Measurements from ENCODE around the gene CAPN6.

Gene CAPN6

GRCh38 chrX:111270339-111270738 lies at the start of gene CAPN6:
Gene CAPN6, minus strand, starts transcription at chrX:111270483. Its CDS starts 6,547 bp downstream, at chrX:111263936.
- in situ Hi-C loops (cut with MboI; ENCODE audit: low sequenced_read_pairs): no loop called here

DNA sequence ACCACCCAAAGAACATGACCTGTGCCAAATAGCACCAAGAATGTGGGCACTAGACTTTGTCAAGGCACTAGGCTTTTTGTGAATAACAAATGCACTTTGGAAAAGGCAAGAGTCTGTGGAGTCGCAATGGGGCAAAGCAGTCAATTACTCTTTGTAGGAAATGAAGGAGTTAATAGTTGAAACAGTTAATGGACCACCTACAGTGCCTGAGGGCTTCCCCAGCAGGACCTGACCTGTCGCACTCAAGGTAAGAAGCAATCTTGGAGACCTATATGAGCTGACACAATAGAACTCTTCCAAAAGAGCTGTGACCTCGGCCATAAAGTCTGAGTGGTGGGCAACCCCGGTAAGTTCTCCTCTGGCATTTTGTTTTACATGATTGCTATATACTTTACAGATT lies 49.2 kb upstream of the CAPN6 start:
- in situ Hi-C loops (cut with MboI; ENCODE audit: low sequenced_read_pairs): no loop called here

- in situ Hi-C loops (cut with MboI; ENCODE audit: low sequenced_read_pairs): no loop called here
Observed at GRCh38 chrX:111318901-111319300, 48.6 kb upstream of the CAPN6 start.

- in situ Hi-C loops (cut with MboI; ENCODE audit: low sequenced_read_pairs): no loop called here
Observed at GRCh38 chrX:111309083-111309482, 38.8 kb upstream of the CAPN6 start.

DNA sequence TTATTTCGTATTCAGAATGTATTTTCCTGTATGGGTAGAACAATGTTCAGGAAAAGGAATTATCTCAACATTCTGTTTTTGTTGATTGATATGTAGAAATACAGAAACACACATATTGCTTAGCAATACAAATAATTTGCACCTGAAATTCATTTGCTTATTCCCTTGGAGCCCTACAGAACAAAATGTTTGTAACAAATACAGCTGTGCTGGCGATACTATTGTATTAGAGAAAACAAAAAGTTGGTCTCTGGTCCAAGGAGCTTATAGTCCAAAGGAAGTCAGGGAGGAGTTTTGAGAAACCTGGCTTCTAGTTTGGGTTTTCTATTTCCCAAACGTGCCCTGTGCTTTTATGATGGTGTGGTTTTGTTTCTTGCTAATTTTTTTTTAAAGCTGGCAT lies 37.8 kb upstream of the CAPN6 start:
- in situ Hi-C loops (cut with MboI; ENCODE audit: low sequenced_read_pairs): no loop called here

GRCh38 chrX:111302284-111302683 lies 32.0 kb upstream of the CAPN6 start:
- in situ Hi-C loops (cut with MboI; ENCODE audit: low sequenced_read_pairs): no loop called here

- in situ Hi-C loops (cut with MboI; ENCODE audit: low sequenced_read_pairs): no loop called here
Observed at GRCh38 chrX:111288841-111289240, 18.6 kb upstream of the CAPN6 start.

- in situ Hi-C loops (cut with MboI; ENCODE audit: low sequenced_read_pairs): no loop called here
Observed at GRCh38 chrX:111284631-111285293, 14.5 kb upstream of the CAPN6 start.

GRCh38 chrX:111283446-111283845 lies 13.2 kb upstream of the CAPN6 start:
- in situ Hi-C loops (cut with MboI; ENCODE audit: low sequenced_read_pairs): no loop called here

DNA sequence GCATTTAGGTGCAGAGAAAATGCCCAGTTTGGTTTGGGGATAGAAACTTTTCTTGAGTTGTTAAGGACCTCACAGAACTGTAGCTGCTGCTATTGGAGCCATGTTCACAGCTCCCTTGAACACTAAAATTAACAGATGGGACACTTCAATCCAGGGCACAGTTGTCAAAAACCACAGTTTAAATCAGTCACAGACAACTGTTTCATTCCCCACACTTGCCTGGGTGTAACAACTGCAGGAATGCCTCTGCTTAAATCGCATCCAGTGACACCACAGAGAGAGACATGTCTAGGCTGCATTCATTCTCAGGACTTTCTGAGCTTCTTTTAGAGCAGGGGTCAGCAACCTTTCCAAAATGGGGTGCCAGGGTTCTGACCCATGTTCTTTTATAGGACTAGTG lies 12.7 kb upstream of the CAPN6 start:
- in situ Hi-C loops (cut with MboI; ENCODE audit: low sequenced_read_pairs): no loop called here

- in situ Hi-C loops (cut with MboI; ENCODE audit: low sequenced_read_pairs): no loop called here
Observed at GRCh38 chrX:111282139-111282538, 11.9 kb upstream of the CAPN6 start.

DNA sequence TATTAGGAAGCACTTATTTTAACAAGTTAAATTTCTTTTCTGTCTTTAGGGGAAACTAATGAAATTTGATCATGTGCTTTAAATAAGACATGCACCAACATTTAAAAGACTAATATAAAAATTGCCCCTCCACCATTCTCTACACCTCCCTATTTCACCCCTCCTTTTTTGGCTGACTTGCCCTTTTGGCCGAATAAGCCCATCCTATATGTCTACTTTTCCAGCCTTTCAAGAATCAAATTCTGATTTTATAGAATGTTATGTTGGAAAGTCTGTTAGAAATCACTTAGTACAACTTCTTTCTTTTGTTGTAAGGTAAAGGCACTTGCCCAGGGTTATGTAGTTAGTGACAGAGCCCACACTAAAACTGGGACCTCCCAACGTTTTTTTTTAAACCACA lies 1.8 kb downstream of the CAPN6 start:
- in situ Hi-C loops (cut with MboI; ENCODE audit: low sequenced_read_pairs): no loop called here

GRCh38 chrX:111265486-111265885 lies 4.8 kb downstream of the CAPN6 start:
- in situ Hi-C loops (cut with MboI; ENCODE audit: low sequenced_read_pairs): no loop called here

DNA sequence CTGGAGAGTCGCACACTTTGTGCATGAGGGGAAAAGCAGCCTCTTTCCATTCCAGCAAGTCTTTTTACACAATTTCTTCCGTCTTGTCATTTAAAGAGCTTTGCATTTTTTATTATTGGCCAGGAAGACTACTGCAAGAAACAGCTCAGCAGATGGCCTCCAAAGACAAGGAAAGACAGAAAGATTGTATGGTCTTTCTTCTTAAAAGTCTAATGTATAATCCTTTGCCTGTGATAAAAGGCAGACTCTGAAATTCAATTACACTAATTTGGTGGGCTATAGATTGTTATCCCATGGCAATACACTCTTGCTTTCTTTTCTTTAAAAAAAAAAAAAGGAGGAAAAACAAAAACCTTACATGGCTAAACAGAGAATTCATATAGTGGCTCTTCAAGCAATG lies 5.9 kb downstream of the CAPN6 start:
- in situ Hi-C loops (cut with MboI; ENCODE audit: low sequenced_read_pairs): no loop called here

GRCh38 chrX:111262086-111262485 lies 8.2 kb downstream of the CAPN6 start:
- in situ Hi-C loops (cut with MboI; ENCODE audit: low sequenced_read_pairs): no loop called here

- in situ Hi-C loops (cut with MboI; ENCODE audit: low sequenced_read_pairs): no loop called here
Observed at GRCh38 chrX:111260451-111260850, 9.8 kb downstream of the CAPN6 start.

DNA sequence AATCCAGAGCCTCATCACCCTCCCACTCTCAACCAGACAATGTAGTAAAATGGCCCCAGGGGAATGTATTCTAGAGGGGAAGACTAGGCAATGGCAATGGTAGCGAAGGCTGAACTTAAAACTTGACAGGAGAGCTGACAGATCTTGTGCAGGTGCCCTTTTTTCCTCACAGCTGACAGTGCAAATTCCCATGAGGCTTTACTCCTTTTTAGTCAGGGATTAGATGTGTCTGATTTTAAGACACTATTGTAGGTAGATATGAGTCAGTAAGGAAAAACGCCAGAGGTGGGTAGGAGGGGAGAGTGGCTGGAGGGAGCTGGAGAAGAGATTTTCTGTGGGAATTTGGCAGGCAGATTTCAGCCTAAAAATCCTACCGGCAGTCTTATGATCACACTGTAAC lies 10.7 kb downstream of the CAPN6 start:
- in situ Hi-C loops (cut with MboI; ENCODE audit: low sequenced_read_pairs): no loop called here

DNA sequence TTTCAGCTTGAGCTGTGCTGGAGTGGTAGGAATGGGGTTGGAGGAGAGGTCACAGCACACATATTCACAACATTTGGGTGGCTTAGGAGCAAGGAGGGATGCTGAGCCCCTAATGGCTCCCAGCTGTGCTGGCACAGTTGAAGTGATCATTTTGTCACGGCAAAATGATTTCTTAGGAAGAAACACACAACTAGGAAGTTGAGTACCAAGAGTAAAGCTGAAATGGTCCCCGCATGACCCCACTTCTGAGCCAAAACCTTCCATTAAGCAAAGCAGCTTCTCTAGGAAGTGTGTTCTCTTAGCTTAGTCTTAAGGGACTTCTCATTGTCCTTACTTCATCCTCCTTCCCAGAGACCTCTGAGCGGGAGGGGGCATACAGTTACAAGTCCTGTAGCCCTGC lies 12.6 kb downstream of the CAPN6 start:
- in situ Hi-C loops (cut with MboI; ENCODE audit: low sequenced_read_pairs): no loop called here

DNA sequence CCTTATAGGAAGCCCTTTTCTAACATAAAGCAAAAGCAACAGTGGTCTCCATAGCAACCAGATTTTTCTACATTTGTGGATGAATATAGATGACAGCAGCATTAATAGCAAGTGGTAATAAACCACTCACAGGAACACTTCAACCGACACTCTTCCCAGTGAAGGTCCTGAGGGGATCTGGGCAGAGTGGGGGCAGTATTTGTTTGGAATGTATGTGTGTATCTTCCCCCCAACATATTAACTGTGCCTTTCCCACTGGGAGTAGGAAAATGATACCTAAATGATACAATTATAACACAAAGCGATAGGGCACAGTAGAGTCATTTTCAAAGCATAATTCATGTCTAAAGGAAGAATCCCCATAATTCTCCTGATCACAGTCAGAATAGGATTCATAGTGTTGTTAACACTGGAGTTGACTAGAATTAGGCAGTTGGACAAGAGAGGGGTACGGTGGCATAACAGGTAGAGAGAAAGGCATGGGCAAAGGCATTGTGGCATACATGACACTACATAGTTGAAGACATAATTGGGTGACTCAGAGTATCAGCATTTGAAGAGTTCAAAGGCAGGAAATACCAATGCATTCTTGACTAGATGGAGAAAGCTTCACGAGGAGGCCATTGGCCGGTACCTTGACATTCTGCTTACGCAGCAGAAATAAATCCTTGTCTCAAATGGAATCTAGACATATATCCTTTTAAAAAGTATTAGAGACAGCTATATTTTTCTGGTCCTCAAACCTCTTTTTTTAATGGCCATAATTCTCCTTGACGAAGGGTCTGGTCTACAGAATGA lies 15.2 kb downstream of the CAPN6 start:
- in situ Hi-C loops (cut with MboI; ENCODE audit: low sequenced_read_pairs): no loop called here

- in situ Hi-C loops (cut with MboI; ENCODE audit: low sequenced_read_pairs): no loop called here
Observed at GRCh38 chrX:111244235-111244750, 26.0 kb downstream of the CAPN6 start.

GRCh38 chrX:111216293-111216801 lies 53.9 kb downstream of the CAPN6 start:
- in situ Hi-C loops (cut with MboI; ENCODE audit: low sequenced_read_pairs): no loop called here

DNA sequence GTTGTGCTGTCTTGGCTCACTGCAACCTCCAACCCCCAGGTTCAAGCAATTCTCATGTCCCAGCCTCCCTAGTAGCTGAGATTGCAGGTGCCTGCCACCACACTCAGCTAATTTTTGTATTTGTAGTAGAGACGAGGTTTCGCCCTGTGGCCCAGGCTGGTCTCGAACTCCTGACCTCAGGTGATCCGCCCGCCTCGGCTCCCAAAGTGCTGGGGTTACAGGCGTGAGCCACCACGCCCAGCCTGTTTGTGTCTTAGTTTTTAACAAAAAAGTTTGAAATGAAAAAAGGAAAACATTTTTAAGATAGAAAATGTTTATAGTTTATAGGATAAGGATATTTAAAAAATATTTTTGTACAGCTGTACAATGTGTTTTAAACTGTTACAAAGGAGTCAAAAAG lies 62.4 kb downstream of the CAPN6 start:
- in situ Hi-C loops (cut with MboI; ENCODE audit: low sequenced_read_pairs): no loop called here

Data from HL-60/S4 (cell line).